Measurements from ENCODE around the gene BRAF. TPM values are rescaled to one million over a fixed set of nuclear protein-coding genes. Genes with fewer than 3 reads are reported as not detected.

The BRAF gene
- total and polyA plus RNA-seq, 8 donors, result 5.2 to 21.7 (median 16.3) TPM

- Histone ChIP-seq H3K27ac (no peak overlapping the region), H3K9me3 (no peaks in the 10 kb centered on the region), H3K4me1 (no peaks in the 10 kb centered on the region), H3K4me3 (no peak overlapping the region), H3K36me3 (no peaks in the 10 kb centered on the region), H3K27me3 (no peaks in the 10 kb centered on the region)
- TF ChIP-seq CTCF (IDR thresholded peaks at IDR 0.05), result no peak
- ATAC-seq (no peak), FAIRE-seq (no peak), DNase-seq (no peak)
- intact Hi-C loops (cut with DNase I), result no loop called here
- WGBS, 2 donors, result 93 to 96% methylated on average over 2 of the region's 2 CpGs
Measured at GRCh38 chr7:140902303-140902953, 22.3 kb downstream of the BRAF start.

- Histone ChIP-seq H3K36me3 (no peaks in the 10 kb centered on the region), H3K27ac (no peak overlapping the region), H3K9me3 (no peaks in the 10 kb centered on the region), H3K4me3 (no peak overlapping the region), H3K27me3 (no peaks in the 10 kb centered on the region), H3K4me1 (no peaks in the 10 kb centered on the region)
- 88 to 90% methylated on average over 4 of the region's 4 CpGs for WGBS, 2 donors
- DNase-seq (no peak), FAIRE-seq (no peak), ATAC-seq (no peak)
- intact Hi-C loops (cut with DNase I), result no loop called here
- no peak for TF ChIP-seq CTCF (IDR thresholded peaks at IDR 0.05)
Measured at GRCh38 chr7:140901941-140902302, 22.8 kb downstream of the BRAF start.

- H3K27ac ChIP-seq, result no peak overlapping the region
- H3K36me3 ChIP-seq, result no peaks in the 10 kb centered on the region
- intact Hi-C loops (cut with DNase I), result no loop called here
- no peaks in the 10 kb centered on the region for H3K4me1 ChIP-seq
- 56 to 64% methylated on average over 1 of the region's 1 CpG for WGBS, 2 donors
- no peaks in the 10 kb centered on the region for H3K27me3 ChIP-seq
- DNase-seq (no peak), FAIRE-seq (no peak), ATAC-seq (peak in 3 of 4 donors; percentile 28 to 72 (median 51))
- no peaks in the 10 kb centered on the region for H3K9me3 ChIP-seq
- no peak for TF ChIP-seq CTCF (IDR thresholded peaks at IDR 0.05)
- H3K4me3 ChIP-seq, result no peak overlapping the region
Measured at GRCh38 chr7:140899883-140900282, 24.8 kb downstream of the BRAF start.

GRCh38 chr7:140898786-140899536 is 25.8 kb downstream of the BRAF start:
- H3K9me3 ChIP-seq, result no peaks in the 10 kb centered on the region
- no peak for TF ChIP-seq CTCF (IDR thresholded peaks at IDR 0.05)
- no peaks in the 10 kb centered on the region for H3K36me3 ChIP-seq
- H3K4me3 ChIP-seq, result no peak overlapping the region
- DNase-seq (no peak), ATAC-seq (no peak), FAIRE-seq (no peak)
- no peaks in the 10 kb centered on the region for H3K27me3 ChIP-seq
- WGBS, 2 donors, result 70 to 74% methylated on average over 3 of the region's 3 CpGs
- H3K27ac ChIP-seq, result no peak overlapping the region
- intact Hi-C loops (cut with DNase I), result no loop called here
- no peaks in the 10 kb centered on the region for H3K4me1 ChIP-seq

- Histone ChIP-seq H3K4me3 (no peak overlapping the region), H3K36me3 (no peaks in the 10 kb centered on the region), H3K27me3 (no peaks in the 10 kb centered on the region), H3K9me3 (no peaks in the 10 kb centered on the region), H3K4me1 (no peaks in the 10 kb centered on the region), H3K27ac (no peak overlapping the region)
- 74 to 75% methylated on average over 3 of the region's 3 CpGs for WGBS, 2 donors
- DNase-seq (no peak), ATAC-seq (no peak), FAIRE-seq (no peak)
- intact Hi-C loops (cut with DNase I), result no loop called here
- TF ChIP-seq CTCF (IDR thresholded peaks at IDR 0.05), result no peak
Measured at GRCh38 chr7:140896996-140897395, 27.7 kb downstream of the BRAF start.

All from pancreas (tissue), 10 donors.